Right lobe of liver (tissue), 6 donors: Measurements from ENCODE around the gene PLOD1. TPM values are rescaled to one million over a fixed set of nuclear protein-coding genes. Genes with fewer than 3 reads are reported as not detected.
"Not testable (repeated sequence)": the region's sequence is repeated elsewhere in the genome, so short reads cannot be mapped to it uniquely, and the experiment has no call there.

Experiments
- ATAC-seq, 4 donors: fragments of 200-7000 bp; cut with Tn5 transposase; one replicate each; pipeline ENCODE4 v1.9.1; 2020; ENCODE audit warnings: mild to moderate bottlenecking in 4 of 4, moderate library complexity in 4 of 4
- DNase-seq, 3 donors: peaks; one replicate each; pipeline ENCODE4 v3.0.0-alpha.2; 2020
- H3K27ac ChIP-seq, 3 donors: fragments of 200-600 bp; one replicate each; pipeline ENCODE4 v1.8.0; 2022
- H3K27me3 ChIP-seq, 2 donors: fragments of 200-600 bp; one replicate each; pipeline ENCODE4 v1.8.0; 2022
- H3K36me3 ChIP-seq, 4 donors: fragments of 200-600 bp; sonication (generic) in 1 of 4; one replicate each; pipeline versions ENCODE4 v1.5.1 to v1.8.0; 2017 to 2022; ENCODE audit warnings: control low read depth in 1 of 4
- H3K4me1 ChIP-seq, 4 donors: fragments of 200-600 bp; sonication (generic) in 1 of 4; one replicate each; pipeline versions ENCODE4 v1.5.1 to v1.8.0; 2017 to 2022; ENCODE audit warnings: control low read depth in 1 of 4
- H3K4me3 ChIP-seq, 3 donors: fragments of 200-600 bp; one replicate each; pipeline ENCODE4 v1.8.0; 2022
- H3K9me3 ChIP-seq, 4 donors: fragments of 200-600 bp; sonication (generic) in 1 of 4; one replicate each; pipeline versions ENCODE4 v1.5.1 to v1.8.0; 2017 to 2022; ENCODE audit warnings: control low read depth in 1 of 4
- POLR2A ChIP-seq: fragments of 450-650 bp; IDR thresholded peaks from one replicate; pipeline ENCODE4 v1.6.1; 2017; ENCODE audit warnings: antibody characterized with exemption, mild to moderate bottlenecking
- WGBS: methylation state at CpG from one replicate; pipeline ENCODE4 v1.1.6; 2018; ENCODE audit warnings: low coverage, low lambda C conversion rate; ENCODE audit not compliant: insufficient coverage; ENCODE audit errors: missing lambda C conversion rate; 5-methylcytosine and 5-hydroxymethylcytosine counted together
- intact Hi-C, 2 donors: fragments of 100-400 bp; cut with DNase I; formaldehyde crosslinking; loops; one replicate each; pipeline versions ENCODE4 v1.11.2 to v1.14.1; 2022
- total RNA-seq, 6 experiments: library from RNA; depleted of rRNA in 2 of 6; stranded (reverse); fragments of >200 nt in 2 of 6; fragmentation: NEBNext Ultra II Directional in 3 of 6; extraction: Animal tissue kit (Norgen Biotek cat#: 25700) in 3 of 6; gene quantifications; one replicate each; pipeline versions ENCODE4 v1.1.0 to v1.2.4, GENCODE V29; 2016 to 2023
- TF ChIP-seq, protein P1 (sequence below), 4 donors: fragments of 200-600 bp in 3 of 4; fragments of 450-650 bp in 1 of 4; IDR thresholded peaks; one replicate each; pipeline versions ENCODE4 v1.5.1 to v1.8.0; 2016 to 2022; ENCODE audit warnings: antibody characterized with exemption in 4 of 4, mild to moderate bottlenecking in 2 of 4
- donor health status: DM: no; HTN: yes; CAD: no.
- donor health status: DM: no; HTN: no; CAD: no.
- donor health status: DM: no; HTN: no; CAD: no.
- donor health status: DM: no; HTN: yes; CAD: no.
- donor health status: DM: no; HTN: yes; CAD: no.

The PLOD1 gene
- total RNA-seq, 6 experiments from 2014 or later = 70.2 to 119 (median 93.8) TPM

DNA sequence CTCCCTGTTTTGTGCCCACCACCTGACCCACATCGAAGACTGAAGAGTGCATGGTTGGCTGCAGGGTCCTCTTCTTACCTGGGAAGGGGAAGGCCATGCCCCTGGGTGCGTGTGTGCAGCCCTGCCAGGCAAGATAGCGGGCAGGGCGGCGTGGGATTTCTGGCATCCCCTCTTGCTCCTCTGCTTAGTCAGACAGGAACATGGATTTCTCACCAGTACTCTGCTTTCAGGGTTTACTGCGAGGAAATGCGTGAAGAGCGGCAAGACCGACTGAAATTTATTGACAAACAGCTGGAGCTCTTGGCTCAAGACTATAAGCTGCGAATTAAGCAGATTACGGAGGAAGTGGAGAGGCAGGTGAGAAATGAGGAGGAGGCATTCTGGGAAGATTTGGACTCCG, 69.2 kb downstream of the PLOD1 start:
- intact Hi-C loops = no loop called here
- Histone ChIP-seq H3K4me1 (no peaks in the 10 kb centered on the region), H3K36me3 (peaks cover 11 to 87% (median 49%) of the 10 kb centered on the region in 4 donors), H3K4me3 (no peak overlapping the region), H3K9me3 (no peaks in the 10 kb centered on the region), H3K27ac (no peak overlapping the region), H3K27me3 (no peaks in the 10 kb centered on the region)
- TF ChIP-seq, protein P1, sequence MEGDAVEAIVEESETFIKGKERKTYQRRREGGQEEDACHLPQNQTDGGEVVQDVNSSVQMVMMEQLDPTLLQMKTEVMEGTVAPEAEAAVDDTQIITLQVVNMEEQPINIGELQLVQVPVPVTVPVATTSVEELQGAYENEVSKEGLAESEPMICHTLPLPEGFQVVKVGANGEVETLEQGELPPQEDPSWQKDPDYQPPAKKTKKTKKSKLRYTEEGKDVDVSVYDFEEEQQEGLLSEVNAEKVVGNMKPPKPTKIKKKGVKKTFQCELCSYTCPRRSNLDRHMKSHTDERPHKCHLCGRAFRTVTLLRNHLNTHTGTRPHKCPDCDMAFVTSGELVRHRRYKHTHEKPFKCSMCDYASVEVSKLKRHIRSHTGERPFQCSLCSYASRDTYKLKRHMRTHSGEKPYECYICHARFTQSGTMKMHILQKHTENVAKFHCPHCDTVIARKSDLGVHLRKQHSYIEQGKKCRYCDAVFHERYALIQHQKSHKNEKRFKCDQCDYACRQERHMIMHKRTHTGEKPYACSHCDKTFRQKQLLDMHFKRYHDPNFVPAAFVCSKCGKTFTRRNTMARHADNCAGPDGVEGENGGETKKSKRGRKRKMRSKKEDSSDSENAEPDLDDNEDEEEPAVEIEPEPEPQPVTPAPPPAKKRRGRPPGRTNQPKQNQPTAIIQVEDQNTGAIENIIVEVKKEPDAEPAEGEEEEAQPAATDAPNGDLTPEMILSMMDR (IDR thresholded peaks at IDR 0.05) = no peak
- TF ChIP-seq POLR2A = no peak
- WGBS = 91% methylated on average over 12 of the region's 12 CpGs
- DNase-seq (no peak), ATAC-seq (no peak)

DNA sequence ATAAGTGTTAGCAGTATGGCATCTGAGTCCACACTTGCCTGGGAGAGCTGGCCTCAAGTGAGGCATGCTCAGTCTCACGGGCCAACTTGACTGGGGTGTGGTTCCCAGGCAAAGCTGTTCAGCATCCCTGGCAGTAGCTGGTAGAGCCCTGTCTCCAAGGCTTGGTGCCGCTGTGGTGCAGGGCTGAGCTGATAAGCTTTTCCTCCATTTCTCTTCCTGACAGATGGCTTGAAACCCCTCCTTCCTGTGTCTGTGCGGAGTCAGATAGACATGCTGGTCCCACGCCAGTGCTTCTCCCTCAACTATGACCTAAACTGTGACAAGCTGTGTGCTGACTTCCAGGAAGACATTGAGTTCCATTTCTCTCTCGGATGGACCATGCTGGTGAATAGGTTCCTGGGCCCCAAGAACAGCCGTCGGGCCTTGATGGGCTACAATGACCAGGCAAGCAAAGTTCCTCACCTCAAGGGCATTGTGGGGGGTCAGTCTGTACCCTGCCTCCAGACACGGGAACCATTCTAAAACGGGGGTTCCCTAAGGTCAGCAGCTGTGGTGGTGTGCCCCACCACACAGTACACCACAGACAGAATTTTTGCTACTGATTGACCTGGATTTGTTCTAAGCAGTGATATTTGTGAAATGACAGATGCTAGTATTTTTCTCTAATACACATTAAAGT, 71.1 kb downstream of the PLOD1 start:
- ATAC-seq (peak; percentile 58 to 71 (median 66)), DNase-seq (no peak)
- TF ChIP-seq POLR2A = no peak
- TF ChIP-seq, protein P1 (IDR thresholded peaks at IDR 0.05) = no peak
- H3K4me3 ChIP-seq = no peak overlapping the region
- no peaks in the 10 kb centered on the region for H3K9me3 ChIP-seq
- WGBS = 48% methylated on average over 2 of the region's 9 CpGs
- H3K4me1 ChIP-seq = no peaks in the 10 kb centered on the region
- H3K27me3 ChIP-seq = no peaks in the 10 kb centered on the region
- peaks cover 10 to 85% (median 50%) of the 10 kb centered on the region in 4 donors for H3K36me3 ChIP-seq
- H3K27ac ChIP-seq = peak overlapping the region in 1 of 3 donors; percentile 33
- intact Hi-C loops = no loop called here

DNA sequence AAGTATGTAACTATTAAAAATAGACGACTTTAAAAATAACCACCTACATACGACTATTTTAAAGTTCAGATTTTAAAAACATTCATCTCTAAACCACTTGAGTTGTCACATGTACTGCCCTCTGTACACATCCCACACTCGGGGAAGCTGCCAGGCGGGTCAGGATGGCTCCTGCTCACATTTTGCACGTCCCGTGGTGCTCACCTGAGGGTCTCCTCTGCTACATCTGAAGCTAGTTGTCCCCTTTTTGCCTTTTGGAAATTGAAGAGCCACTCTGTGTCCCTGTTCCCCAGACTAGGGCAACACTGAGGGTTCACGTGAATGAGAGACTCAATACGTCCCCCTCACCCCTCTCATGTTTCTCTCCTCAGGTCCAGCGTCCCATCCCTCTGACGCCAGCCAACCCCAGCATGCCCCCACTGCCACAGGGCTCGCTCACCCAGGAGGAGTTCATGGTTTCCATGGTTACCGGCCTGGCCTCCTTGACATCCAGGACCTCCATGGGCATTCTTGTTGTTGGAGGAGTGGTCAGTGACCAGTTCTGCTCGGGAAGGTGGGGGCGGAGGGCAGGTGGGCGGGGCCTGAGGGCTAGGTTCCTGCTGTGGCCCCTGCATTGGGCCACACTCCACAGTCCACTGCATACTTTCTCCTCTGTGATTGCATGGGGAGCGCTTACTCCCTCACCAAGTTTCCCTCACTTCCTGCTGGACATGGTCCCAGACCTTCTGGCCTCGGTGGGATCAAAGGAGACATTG, 71.8 kb downstream of the PLOD1 start:
- TF ChIP-seq, protein P1 (IDR thresholded peaks at IDR 0.05) = no peak
- no peak for TF ChIP-seq POLR2A
- no peak for ATAC-seq
- DNase-seq = no peak
- H3K4me1 ChIP-seq = no peaks in the 10 kb centered on the region
- H3K9me3 ChIP-seq = no peaks in the 10 kb centered on the region
- intact Hi-C loops = no loop called here
- H3K27ac ChIP-seq = peak overlapping the region in 1 of 3 donors; percentile 33
- peaks cover 6 to 85% (median 49%) of the 10 kb centered on the region in 4 donors for H3K36me3 ChIP-seq
- WGBS = 76% methylated on average over 11 of the region's 17 CpGs
- H3K27me3 ChIP-seq = no peaks in the 10 kb centered on the region
- H3K4me3 ChIP-seq = no peak overlapping the region

DNA sequence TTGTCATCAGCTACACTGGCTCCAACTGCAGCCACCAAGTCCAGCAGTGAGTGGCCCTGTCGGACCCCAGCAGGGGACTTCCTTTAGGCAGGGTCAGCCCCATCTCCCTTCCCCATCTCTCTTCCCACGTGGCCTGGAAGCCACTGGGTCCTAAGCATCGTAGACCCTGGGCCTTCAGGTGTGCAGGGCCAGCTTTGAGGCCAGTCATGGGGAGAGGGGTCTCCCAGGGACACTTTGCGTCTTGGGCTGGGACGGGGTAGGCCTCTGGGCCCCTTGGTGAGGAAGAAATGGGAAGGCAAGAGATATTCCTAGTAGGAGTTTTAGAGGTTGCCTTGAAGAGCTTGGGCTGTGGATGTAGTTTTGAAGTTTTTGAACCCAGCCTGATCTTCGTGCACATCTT, 72.7 kb downstream of the PLOD1 start:
- Histone ChIP-seq H3K9me3 (no peaks in the 10 kb centered on the region), H3K4me1 (no peaks in the 10 kb centered on the region), H3K27me3 (no peaks in the 10 kb centered on the region), H3K4me3 (no peak overlapping the region), H3K36me3 (peaks cover 6 to 83% (median 47%) of the 10 kb centered on the region in 4 donors), H3K27ac (no peak overlapping the region)
- intact Hi-C loops = no loop called here
- TF ChIP-seq, protein P1 (IDR thresholded peaks at IDR 0.05) = no peak
- no peak for TF ChIP-seq POLR2A
- DNase-seq = no peak
- no peak for ATAC-seq
- 85% methylated on average over 3 of the region's 6 CpGs for WGBS

DNA sequence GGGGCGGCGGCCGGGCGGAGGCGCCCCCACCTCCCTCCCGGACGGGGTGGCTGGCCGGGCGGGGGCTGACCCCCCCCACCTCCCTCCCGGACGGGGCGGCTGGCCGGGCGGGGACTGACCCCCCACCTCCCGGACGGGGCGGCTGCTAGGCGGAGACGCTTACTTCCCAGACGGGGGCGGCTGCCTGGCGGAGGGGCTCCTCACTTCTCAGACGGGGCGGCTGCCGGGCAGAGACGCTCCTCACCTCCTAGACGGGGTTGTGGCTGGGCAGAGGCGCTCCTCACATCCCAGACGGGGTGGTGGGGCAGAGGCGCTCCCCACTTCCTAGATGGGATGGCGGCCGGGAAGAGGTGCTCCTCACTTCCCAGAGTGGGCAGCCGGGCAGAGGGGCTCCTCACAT, 73.8 kb downstream of the PLOD1 start:
- H3K4me3 ChIP-seq, H3K27ac ChIP-seq, H3K27me3 ChIP-seq, intact Hi-C loops, DNase-seq, H3K9me3 ChIP-seq, ATAC-seq, H3K4me1 ChIP-seq: not testable (repeated sequence)
- peaks cover 6 to 81% (median 41%) of the 10 kb centered on the region in 4 donors for H3K36me3 ChIP-seq
- WGBS = 96% methylated on average over 8 of the region's 33 CpGs
